Osteocyte (in vitro differentiated cells): ENCODE data around the gene GTSF1L. TPM values are rescaled to one million over a fixed set of nuclear protein-coding genes. Genes with fewer than 3 reads are reported as not detected.

Experiments used
- DNase-seq: peaks from one replicate; pipeline ENCODE4 v3.0.0; 2021; ENCODE audit warnings: mixed read lengths; ENCODE audit not compliant: unreplicated experiment; ENCODE audit errors: extremely low spot score
- H3K27ac Mint-ChIP-seq: one replicate; pipeline ENCODE4 v1.8.0; 2021; ENCODE audit warnings: mild to moderate bottlenecking, mixed read lengths; ENCODE audit not compliant: unreplicated experiment
- H3K27me3 Mint-ChIP-seq: one replicate; pipeline ENCODE4 v1.8.0; 2021; ENCODE audit warnings: mixed read lengths; ENCODE audit not compliant: unreplicated experiment
- H3K36me3 Mint-ChIP-seq: one replicate; pipeline ENCODE4 v1.8.0; 2021; ENCODE audit warnings: mixed read lengths; ENCODE audit not compliant: unreplicated experiment
- H3K4me1 Mint-ChIP-seq: one replicate; pipeline ENCODE4 v1.8.0; 2021; ENCODE audit warnings: mixed read lengths; ENCODE audit not compliant: unreplicated experiment
- H3K4me3 Mint-ChIP-seq: one replicate; pipeline ENCODE4 v1.8.0; 2021; ENCODE audit warnings: mild to moderate bottlenecking, moderate library complexity, mixed read lengths; ENCODE audit not compliant: unreplicated experiment
- H3K9me3 Mint-ChIP-seq: one replicate; pipeline ENCODE4 v1.8.0; 2021; ENCODE audit warnings: mixed read lengths; ENCODE audit not compliant: unreplicated experiment
- long read RNA-seq: library from polyadenylated mRNA; unstranded; transcript quantifications from one replicate; pipeline ENCODE4 v2.0.0, GENCODE V29; 2021
- total RNA-seq: library from RNA; stranded (reverse); gene quantifications from 2 replicates; pipeline ENCODE4 v1.2.1, GENCODE V29; 2021
- TF ChIP-seq, protein P1 (sequence below): fragments of 200-600 bp; sonication (generic); IDR thresholded peaks from 2 replicates; pipeline ENCODE4 v1.5.0; 2021; ENCODE audit warnings: antibody characterized with exemption, mild to moderate bottlenecking, moderate library complexity

Gene GTSF1L
- not detected in 2 replicates for total RNA-seq
- long read RNA-seq = 0 reads

GRCh38 chr20:43726811-43727338, at the start of gene GTSF1L:
Gene GTSF1L, minus strand, starts transcription at chr20:43727002. Its CDS starts 308 bp downstream, at chr20:43726694.
- Mint-ChIP-seq H3K36me3 (no peaks in the 10 kb centered on the region), H3K4me1 (no peaks in the 10 kb centered on the region), H3K27me3 (peaks cover 7% of the 10 kb centered on the region), H3K27ac (no peak within 1 kb of the TSS), H3K4me3 (no peak within 1 kb of the TSS), H3K9me3 (no peaks in the 10 kb centered on the region)
- TF ChIP-seq, protein P1, sequence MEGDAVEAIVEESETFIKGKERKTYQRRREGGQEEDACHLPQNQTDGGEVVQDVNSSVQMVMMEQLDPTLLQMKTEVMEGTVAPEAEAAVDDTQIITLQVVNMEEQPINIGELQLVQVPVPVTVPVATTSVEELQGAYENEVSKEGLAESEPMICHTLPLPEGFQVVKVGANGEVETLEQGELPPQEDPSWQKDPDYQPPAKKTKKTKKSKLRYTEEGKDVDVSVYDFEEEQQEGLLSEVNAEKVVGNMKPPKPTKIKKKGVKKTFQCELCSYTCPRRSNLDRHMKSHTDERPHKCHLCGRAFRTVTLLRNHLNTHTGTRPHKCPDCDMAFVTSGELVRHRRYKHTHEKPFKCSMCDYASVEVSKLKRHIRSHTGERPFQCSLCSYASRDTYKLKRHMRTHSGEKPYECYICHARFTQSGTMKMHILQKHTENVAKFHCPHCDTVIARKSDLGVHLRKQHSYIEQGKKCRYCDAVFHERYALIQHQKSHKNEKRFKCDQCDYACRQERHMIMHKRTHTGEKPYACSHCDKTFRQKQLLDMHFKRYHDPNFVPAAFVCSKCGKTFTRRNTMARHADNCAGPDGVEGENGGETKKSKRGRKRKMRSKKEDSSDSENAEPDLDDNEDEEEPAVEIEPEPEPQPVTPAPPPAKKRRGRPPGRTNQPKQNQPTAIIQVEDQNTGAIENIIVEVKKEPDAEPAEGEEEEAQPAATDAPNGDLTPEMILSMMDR = no peak
- no peak for DNase-seq

DNA sequence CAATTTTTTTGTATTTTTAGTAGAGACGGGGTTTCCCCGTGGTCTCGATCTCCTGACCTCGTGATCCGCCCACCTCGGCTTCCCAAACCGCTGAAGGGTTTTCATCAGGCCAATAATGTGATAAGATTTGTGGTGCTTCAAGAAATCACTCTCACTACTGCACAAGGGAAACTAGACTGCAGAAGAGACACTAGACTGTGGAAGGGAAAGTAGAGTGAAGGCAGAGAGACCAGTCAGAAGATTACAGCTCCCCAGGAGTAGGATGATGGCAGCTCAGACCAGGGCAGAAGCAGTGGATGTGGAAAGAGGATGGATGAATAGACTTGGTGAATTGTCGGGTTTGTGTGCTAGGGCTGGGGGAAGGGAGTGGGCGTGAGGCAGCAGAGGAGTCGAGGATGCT, 48.0 kb upstream of the GTSF1L start:
- H3K36me3 Mint-ChIP-seq = no peaks in the 10 kb centered on the region
- H3K27ac Mint-ChIP-seq = no peak overlapping the region
- no peak for DNase-seq
- H3K27me3 Mint-ChIP-seq = peaks cover 4% of the 10 kb centered on the region
- no peak overlapping the region for H3K4me3 Mint-ChIP-seq
- H3K9me3 Mint-ChIP-seq = peaks cover 19% of the 10 kb centered on the region
- H3K4me1 Mint-ChIP-seq = no peaks in the 10 kb centered on the region
- TF ChIP-seq, protein P1 = no peak

DNA sequence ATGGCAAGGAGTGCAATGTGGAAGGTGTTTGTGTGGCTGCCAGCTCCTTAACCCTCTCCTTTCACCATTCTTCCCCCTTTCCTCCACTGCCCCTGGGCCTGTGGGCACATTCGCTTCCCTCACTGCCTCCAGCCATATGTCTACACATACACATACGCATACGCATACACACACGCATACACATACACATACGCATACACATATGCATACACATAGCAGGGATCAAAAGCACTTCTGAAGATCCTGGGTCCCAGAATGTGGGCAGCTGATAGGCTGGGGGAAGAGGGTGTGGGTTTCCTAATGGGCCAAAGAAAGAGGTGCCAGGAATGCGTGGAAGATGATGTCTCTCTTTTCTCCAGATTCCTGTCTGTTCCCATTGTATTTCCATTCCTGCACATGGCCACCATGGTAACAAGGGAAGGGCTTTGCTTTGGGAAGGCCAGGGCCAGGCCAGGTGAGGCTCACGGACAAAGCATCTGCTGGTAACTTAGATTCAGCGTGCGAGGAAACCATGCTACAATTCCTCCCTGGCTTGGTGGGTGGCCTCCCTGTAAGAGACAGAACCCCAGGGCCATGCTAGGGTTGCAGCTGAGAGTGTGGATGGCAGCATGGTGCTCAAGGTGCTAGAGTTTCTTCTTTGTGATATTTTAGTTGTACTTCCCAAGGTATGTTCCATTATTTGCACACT, 44.8 kb upstream of the GTSF1L start:
- TF ChIP-seq, protein P1 = no peak
- Mint-ChIP-seq H3K27ac (no peak overlapping the region), H3K9me3 (no peaks in the 10 kb centered on the region), H3K27me3 (peaks cover 15% of the 10 kb centered on the region), H3K4me1 (no peaks in the 10 kb centered on the region), H3K36me3 (no peaks in the 10 kb centered on the region), H3K4me3 (no peak overlapping the region)
- no peak for DNase-seq

GRCh38 chr20:43770342-43770741, 43.5 kb upstream of the GTSF1L start:
- Mint-ChIP-seq H3K36me3 (no peaks in the 10 kb centered on the region), H3K4me1 (no peaks in the 10 kb centered on the region), H3K27ac (no peak overlapping the region), H3K27me3 (peaks cover 22% of the 10 kb centered on the region), H3K9me3 (no peaks in the 10 kb centered on the region), H3K4me3 (no peak overlapping the region)
- DNase-seq = no peak
- TF ChIP-seq, protein P1 = no peak

DNA sequence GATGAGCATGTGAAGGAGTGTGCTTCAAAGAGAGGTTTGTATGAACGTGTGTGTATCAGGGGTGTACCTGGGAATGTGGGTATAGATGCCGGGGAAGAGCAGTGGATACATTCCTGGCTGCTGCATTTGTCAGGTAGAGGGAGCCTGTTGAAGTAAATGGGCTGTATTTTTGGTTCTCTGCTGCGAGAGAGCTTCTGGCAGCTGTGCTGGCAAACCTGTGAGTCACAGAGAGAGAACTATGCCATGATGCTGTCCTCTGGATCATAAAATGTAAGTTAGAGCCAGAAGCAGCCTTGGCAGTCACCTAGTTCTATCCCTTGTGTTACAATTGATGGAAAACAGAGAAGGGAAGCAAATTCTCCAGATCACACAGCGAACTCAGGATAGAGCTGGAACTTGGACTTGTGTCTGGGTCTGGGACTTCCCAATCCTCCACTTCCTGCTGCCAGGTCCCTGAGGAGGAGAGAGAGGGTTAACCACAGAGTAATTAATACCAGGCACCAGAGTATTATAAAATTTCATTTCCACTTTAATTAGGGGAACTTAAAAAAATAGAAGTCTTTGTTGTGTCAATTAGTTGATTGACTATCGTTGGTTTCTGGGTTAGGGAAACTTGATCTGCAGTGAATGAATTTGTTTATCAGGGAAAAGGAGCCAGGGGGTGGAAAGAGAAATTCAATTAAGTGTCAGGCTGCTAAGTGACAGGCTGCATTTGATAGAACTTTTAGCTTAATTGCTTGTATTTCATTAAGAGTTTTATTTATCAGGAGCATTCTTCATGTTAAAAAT, 41.1 kb upstream of the GTSF1L start:
- TF ChIP-seq, protein P1 = no peak
- H3K4me1 Mint-ChIP-seq = no peaks in the 10 kb centered on the region
- no peak overlapping the region for H3K27ac Mint-ChIP-seq
- no peak for DNase-seq
- no peaks in the 10 kb centered on the region for H3K9me3 Mint-ChIP-seq
- no peak overlapping the region for H3K4me3 Mint-ChIP-seq
- no peaks in the 10 kb centered on the region for H3K36me3 Mint-ChIP-seq
- H3K27me3 Mint-ChIP-seq = peaks cover 22% of the 10 kb centered on the region
